Measurements from ENCODE around the gene MEX3D. TPM values are rescaled to one million over a fixed set of nuclear protein-coding genes. Genes with fewer than 3 reads are reported as not detected.

Gene MEX3D
- total and polyA plus RNA-seq, 12 donors: 1.8 to 9.4 (median 7.6) TPM

GRCh38 chr19:1527650-1528309, 40.3 kb downstream of the MEX3D start:
- intact Hi-C loops (cut with DNase I): loop anchor here in 1 of 10 donors (10.0 kb wide), 1 partner anchor 213 kb away; no protein-coding TSS in a partner anchor
- Histone ChIP-seq H3K4me3 (no peak overlapping the region), H3K36me3 (no peaks in the 10 kb centered on the region), H3K4me1 (no peaks in the 10 kb centered on the region), H3K27me3 (peaks cover 26 to 73% (median 64%) of the 10 kb centered on the region in 7 donors), H3K27ac (no peak overlapping the region), H3K9me3 (no peaks in the 10 kb centered on the region)
- DNase-seq: no peak
- peak in 1 of 8 donors; percentile 16 for ATAC-seq
- no peak for TF ChIP-seq CTCF (IDR thresholded peaks at IDR 0.05)
- 82 to 86% methylated on average over 27 of the region's 27 CpGs for WGBS, 2 donors

GRCh38 chr19:1526979-1527649, 41.0 kb downstream of the MEX3D start:
- 80 to 83% methylated on average over 18 of the region's 18 CpGs for WGBS, 2 donors
- Histone ChIP-seq H3K4me3 (no peak overlapping the region), H3K9me3 (no peaks in the 10 kb centered on the region), H3K4me1 (peaks cover 0 to under 1% (median 0%) of the 10 kb centered on the region in 9 donors), H3K27me3 (peaks cover 26 to 71% (median 68%) of the 10 kb centered on the region in 7 donors), H3K36me3 (no peaks in the 10 kb centered on the region), H3K27ac (no peak overlapping the region)
- TF ChIP-seq CTCF (IDR thresholded peaks at IDR 0.05): no peak
- DNase-seq: no peak
- intact Hi-C loops (cut with DNase I): loop anchor here in 1 of 10 donors (10.0 kb wide), 1 partner anchor 212 kb away; no protein-coding TSS in a partner anchor
- no peak for ATAC-seq

- Histone ChIP-seq H3K4me1 (peaks cover 0 to 9% (median 4%) of the 10 kb centered on the region in 9 donors), H3K36me3 (no peaks in the 10 kb centered on the region), H3K9me3 (no peaks in the 10 kb centered on the region), H3K4me3 (no peak overlapping the region), H3K27me3 (peaks cover 26 to 71% (median 61%) of the 10 kb centered on the region in 7 donors), H3K27ac (no peak overlapping the region)
- intact Hi-C loops (cut with DNase I): loop anchor here in 1 of 10 donors (10.0 kb wide), 1 partner anchor 211 kb away; no protein-coding TSS in a partner anchor
- DNase-seq: no peak
- 80% methylated on average over 33 of the region's 33 CpGs for WGBS, 2 donors
- TF ChIP-seq CTCF (IDR thresholded peaks at IDR 0.05): no peak
- ATAC-seq: no peak
Observed at GRCh38 chr19:1526066-1526778, 41.9 kb downstream of the MEX3D start.

- 64% methylated on average over 31 of the region's 31 CpGs for WGBS, 2 donors
- no peak for ATAC-seq
- intact Hi-C loops (cut with DNase I): loop anchor here in 1 of 10 donors (10.0 kb wide), 1 partner anchor 211 kb away; no protein-coding TSS in a partner anchor
- no peaks in the 10 kb centered on the region for H3K9me3 ChIP-seq
- H3K4me3 ChIP-seq: no peak overlapping the region
- DNase-seq: no peak
- H3K27ac ChIP-seq: no peak overlapping the region
- H3K36me3 ChIP-seq: no peaks in the 10 kb centered on the region
- H3K4me1 ChIP-seq: peaks cover 0 to 11% (median 4%) of the 10 kb centered on the region in 9 donors
- peaks cover 26 to 70% (median 58%) of the 10 kb centered on the region in 7 donors for H3K27me3 ChIP-seq
- TF ChIP-seq CTCF (IDR thresholded peaks at IDR 0.05): no peak
Observed at GRCh38 chr19:1525343-1525742, 42.8 kb downstream of the MEX3D start.

Measured in heart right ventricle (tissue), 16 donors.